Chondrocyte (in vitro differentiated cells): ENCODE data around the gene POLR3GL. TPM values are rescaled to one million over a fixed set of nuclear protein-coding genes. Genes with fewer than 3 reads are reported as not detected.
A peak's percentile ranks its signal among the peaks of the same experiment; 100 is the strongest.

Experiments
- DNase-seq: peaks from one replicate; pipeline ENCODE4 v3.0.0; 2021; ENCODE audit warnings: mixed read lengths, low spot score
- H3K27ac Mint-ChIP-seq: one replicate; pipeline ENCODE4 v1.8.0; 2021; ENCODE audit warnings: mild to moderate bottlenecking, moderate library complexity, mixed read lengths; ENCODE audit not compliant: unreplicated experiment
- H3K27me3 Mint-ChIP-seq: 2 replicates; pipeline ENCODE4 v1.8.0; 2021; ENCODE audit warnings: low read depth, mixed read lengths
- H3K36me3 Mint-ChIP-seq: 2 replicates; pipeline ENCODE4 v1.8.0; 2021; ENCODE audit warnings: low read depth, mixed read lengths
- H3K4me1 Mint-ChIP-seq: 2 replicates; pipeline ENCODE4 v1.8.0; 2021; ENCODE audit warnings: low read depth, mild to moderate bottlenecking, mixed read lengths
- H3K4me3 Mint-ChIP-seq: one replicate; pipeline ENCODE4 v1.8.0; 2021; ENCODE audit warnings: mild to moderate bottlenecking, moderate library complexity, mixed read lengths; ENCODE audit not compliant: unreplicated experiment
- H3K9me3 Mint-ChIP-seq: 2 replicates; pipeline ENCODE4 v1.8.0; 2021; ENCODE audit warnings: low read depth, mixed read lengths
- CTCF ChIP-seq: fragments of 200-600 bp; sonication (generic); IDR thresholded peaks from 2 replicates; pipeline ENCODE4 v1.5.0; 2021; ENCODE audit warnings: antibody characterized with exemption, mild to moderate bottlenecking, moderate library complexity
- total RNA-seq: library from RNA; stranded (reverse); gene quantifications from 3 replicates; pipeline ENCODE4 v1.2.1, GENCODE V29; 2021

POLR3GL gene
- total RNA-seq, 1 donor from 2014 or later, result 13.3 TPM

- no peak for TF ChIP-seq CTCF
- peak overlapping the region; percentile 93 for H3K27ac Mint-ChIP-seq
- no peaks in the 10 kb centered on the region for H3K9me3 Mint-ChIP-seq
- no peak for DNase-seq
- H3K27me3 Mint-ChIP-seq, result no peaks in the 10 kb centered on the region
- peak overlapping the region; percentile 79 for H3K4me3 Mint-ChIP-seq
- H3K36me3 Mint-ChIP-seq, result peaks cover 2% of the 10 kb centered on the region
- H3K4me1 Mint-ChIP-seq, result peaks cover 68% of the 10 kb centered on the region
Observed at GRCh38 chr1:145956361-145956760, 8.1 kb upstream of the POLR3GL start.

GRCh38 chr1:145956781-145957442 is 7.6 kb upstream of the POLR3GL start:
- Mint-ChIP-seq H3K36me3 (peaks cover 2% of the 10 kb centered on the region), H3K9me3 (no peaks in the 10 kb centered on the region), H3K4me1 (peaks cover 69% of the 10 kb centered on the region), H3K27me3 (no peaks in the 10 kb centered on the region), H3K4me3 (peak overlapping the region; percentile 79), H3K27ac (peak overlapping the region; percentile 93)
- no peak for TF ChIP-seq CTCF
- DNase-seq, result no peak

GRCh38 chr1:145957443-145958319 is 6.8 kb upstream of the POLR3GL start, which contains the start of gene LIX1L:
Gene LIX1L (minus strand): TSS chr1:145958017. CDS start chr1:145957927, 90 bp downstream.
- no peaks in the 10 kb centered on the region for H3K36me3 Mint-ChIP-seq
- H3K4me3 Mint-ChIP-seq, result peak within 1 kb of the TSS; percentile 79
- peak; percentile 98 for DNase-seq
- H3K9me3 Mint-ChIP-seq, result no peaks in the 10 kb centered on the region
- peak within 1 kb of the TSS; percentile 93 for H3K27ac Mint-ChIP-seq
- H3K27me3 Mint-ChIP-seq, result no peaks in the 10 kb centered on the region
- H3K4me1 Mint-ChIP-seq, result peaks cover 75% of the 10 kb centered on the region
- TF ChIP-seq CTCF, result no peak

- no peaks in the 10 kb centered on the region for H3K27me3 Mint-ChIP-seq
- no peak for DNase-seq
- no peaks in the 10 kb centered on the region for H3K9me3 Mint-ChIP-seq
- no peak for TF ChIP-seq CTCF
- H3K4me1 Mint-ChIP-seq, result peaks cover 82% of the 10 kb centered on the region
- H3K4me3 Mint-ChIP-seq, result no peak overlapping the region
- H3K36me3 Mint-ChIP-seq, result no peaks in the 10 kb centered on the region
- H3K27ac Mint-ChIP-seq, result peak overlapping the region; percentile 88
Observed at GRCh38 chr1:145958734-145959133, 5.8 kb upstream of the POLR3GL start.

- no peak for TF ChIP-seq CTCF
- Mint-ChIP-seq H3K27me3 (no peaks in the 10 kb centered on the region), H3K27ac (no peak overlapping the region), H3K4me1 (peaks cover 83% of the 10 kb centered on the region), H3K4me3 (no peak overlapping the region), H3K36me3 (no peaks in the 10 kb centered on the region), H3K9me3 (no peaks in the 10 kb centered on the region)
- no peak for DNase-seq
Observed at GRCh38 chr1:145959333-145959732, 5.2 kb upstream of the POLR3GL start.
